HG03025 (cell line): ENCODE data around the gene GLT6D1.

Experiments used
- ATAC-seq: cut with Tn5 transposase; IDR thresholded peaks from one replicate; pipeline ENCODE4 v1.9.1; 2021; ENCODE audit warnings: mild to moderate bottlenecking, moderate library complexity; ENCODE audit not compliant: unreplicated experiment, low FRiP score

Gene GLT6D1

GRCh38 chr9:135611142-135611874 is 28.0 kb downstream of the GLT6D1 start:
- no peak for ATAC-seq

GRCh38 chr9:135610290-135611141 is 28.8 kb downstream of the GLT6D1 start:
- ATAC-seq = no peak

- ATAC-seq = no peak
Observed at GRCh38 chr9:135609366-135609955, 29.9 kb downstream of the GLT6D1 start.

GRCh38 chr9:135608999-135609317 is 30.4 kb downstream of the GLT6D1 start:
- no peak for ATAC-seq

- ATAC-seq = no peak
Observed at GRCh38 chr9:135608294-135608998, 30.9 kb downstream of the GLT6D1 start.

GRCh38 chr9:135607401-135608293 is 31.7 kb downstream of the GLT6D1 start:
- no peak for ATAC-seq

- no peak for ATAC-seq
Observed at GRCh38 chr9:135606885-135607259, 32.5 kb downstream of the GLT6D1 start.

GRCh38 chr9:135605238-135605781 is 34.0 kb downstream of the GLT6D1 start:
- no peak for ATAC-seq

GRCh38 chr9:135604437-135605237 is 34.7 kb downstream of the GLT6D1 start:
- no peak for ATAC-seq

GRCh38 chr9:135602789-135603481 is 36.4 kb downstream of the GLT6D1 start:
- ATAC-seq = no peak

- no peak for ATAC-seq
Observed at GRCh38 chr9:135601988-135602387, 37.4 kb downstream of the GLT6D1 start.

- no peak for ATAC-seq
Observed at GRCh38 chr9:135600296-135600817, 39.0 kb downstream of the GLT6D1 start.

- no peak for ATAC-seq
Observed at GRCh38 chr9:135596211-135596610, 43.1 kb downstream of the GLT6D1 start.

GRCh38 chr9:135592625-135593024 is 46.7 kb downstream of the GLT6D1 start:
- no peak for ATAC-seq

GRCh38 chr9:135592331-135592590 is 47.1 kb downstream of the GLT6D1 start:
- no peak for ATAC-seq

GRCh38 chr9:135591506-135592330 is 47.6 kb downstream of the GLT6D1 start:
- ATAC-seq = no peak

- no peak for ATAC-seq
Observed at GRCh38 chr9:135590486-135591079, 48.8 kb downstream of the GLT6D1 start.
